ENCODE results near the gene PRKCH. TPM values are rescaled to one million over a fixed set of nuclear protein-coding genes. Genes with fewer than 3 reads are reported as not detected.

Gene PRKCH
- total RNA-seq, 1 experiment from 2014 or later = 18.3 TPM

DNA sequence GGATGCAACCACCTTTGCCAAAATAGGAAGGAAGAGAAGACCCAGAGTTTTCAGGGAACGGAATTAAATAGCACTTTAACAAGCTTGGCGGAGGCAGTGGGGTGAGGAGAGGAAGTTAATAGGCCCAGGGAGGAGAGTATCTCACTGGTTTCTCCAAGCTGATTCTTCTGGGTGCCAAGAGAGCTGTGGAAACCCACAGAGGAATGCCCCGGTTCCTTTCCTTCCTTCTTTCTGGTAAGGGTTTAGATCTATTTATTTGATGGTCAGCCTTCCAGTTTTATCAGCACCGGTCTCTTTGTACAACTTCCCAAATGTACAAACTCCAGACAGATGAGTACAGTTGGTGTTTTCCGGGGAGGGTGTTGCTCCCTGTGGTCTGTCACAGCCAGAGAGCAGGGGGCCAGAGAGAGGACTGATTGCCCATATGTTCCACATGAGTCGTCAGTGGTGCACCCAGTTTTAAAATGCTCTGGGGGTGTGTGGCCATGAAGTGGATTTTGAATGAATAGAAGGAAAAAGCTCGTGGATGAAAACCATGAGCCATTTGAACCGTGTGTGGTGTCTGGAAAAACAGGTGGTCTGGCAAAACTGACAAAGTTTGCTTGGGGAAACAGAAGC lies 26.6 kb downstream of the PRKCH start:
- Mint-ChIP-seq H3K27me3 (ENCODE audit: insufficient read depth, unreplicated experiment) (no peaks in the 10 kb centered on the region), H3K9me3 (ENCODE audit: unreplicated experiment) (no peaks in the 10 kb centered on the region), H3K27ac (ENCODE audit: unreplicated experiment) (no peak overlapping the region), H3K36me3 (ENCODE audit: insufficient read depth, unreplicated experiment) (no peaks in the 10 kb centered on the region), H3K4me3 (ENCODE audit: unreplicated experiment) (no peak overlapping the region), H3K4me1 (ENCODE audit: low read depth, unreplicated experiment) (peaks cover 4% of the 10 kb centered on the region)
- no peak for DNase-seq
- TF ChIP-seq, protein P1, sequence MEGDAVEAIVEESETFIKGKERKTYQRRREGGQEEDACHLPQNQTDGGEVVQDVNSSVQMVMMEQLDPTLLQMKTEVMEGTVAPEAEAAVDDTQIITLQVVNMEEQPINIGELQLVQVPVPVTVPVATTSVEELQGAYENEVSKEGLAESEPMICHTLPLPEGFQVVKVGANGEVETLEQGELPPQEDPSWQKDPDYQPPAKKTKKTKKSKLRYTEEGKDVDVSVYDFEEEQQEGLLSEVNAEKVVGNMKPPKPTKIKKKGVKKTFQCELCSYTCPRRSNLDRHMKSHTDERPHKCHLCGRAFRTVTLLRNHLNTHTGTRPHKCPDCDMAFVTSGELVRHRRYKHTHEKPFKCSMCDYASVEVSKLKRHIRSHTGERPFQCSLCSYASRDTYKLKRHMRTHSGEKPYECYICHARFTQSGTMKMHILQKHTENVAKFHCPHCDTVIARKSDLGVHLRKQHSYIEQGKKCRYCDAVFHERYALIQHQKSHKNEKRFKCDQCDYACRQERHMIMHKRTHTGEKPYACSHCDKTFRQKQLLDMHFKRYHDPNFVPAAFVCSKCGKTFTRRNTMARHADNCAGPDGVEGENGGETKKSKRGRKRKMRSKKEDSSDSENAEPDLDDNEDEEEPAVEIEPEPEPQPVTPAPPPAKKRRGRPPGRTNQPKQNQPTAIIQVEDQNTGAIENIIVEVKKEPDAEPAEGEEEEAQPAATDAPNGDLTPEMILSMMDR (IDR thresholded peaks at IDR 0.05; ENCODE audit: insufficient read depth in 1 of 2, low read depth in 1 of 2, low read length in 1 of 2, severe bottlenecking in 1 of 2, unreplicated experiment in 1 of 2) = no peak
- intact Hi-C loops (cut with micrococcal nuclease; ENCODE audit: unreplicated experiment) = no loop called here
- Histone ChIP-seq H3K27me3 (replicated peaks; ENCODE audit: control insufficient read depth, insufficient read depth, low read length) (no peaks in the 10 kb centered on the region), H3K36me3 (ENCODE audit: control insufficient read depth, insufficient read depth, low read length) (no peaks in the 10 kb centered on the region), H3K4me3 (ENCODE audit: low read depth, low read length) (no peak overlapping the region), H3K4me1 (no peaks in the 10 kb centered on the region), H3K9me3 (no peaks in the 10 kb centered on the region)
- POLR2A ChIA-PET = no interaction called here
- CTCF ChIA-PET = no interaction called here
- no TSS peak for BruUV-seq (replicated peaks)

- TF ChIP-seq, protein P1 (IDR thresholded peaks at IDR 0.05; ENCODE audit: insufficient read depth in 1 of 2, low read depth in 1 of 2, low read length in 1 of 2, severe bottlenecking in 1 of 2, unreplicated experiment in 1 of 2) = no peak
- H3K36me3 Mint-ChIP-seq (ENCODE audit: insufficient read depth, unreplicated experiment) = peaks cover under 1% of the 10 kb centered on the region
- no peaks in the 10 kb centered on the region for H3K27me3 Mint-ChIP-seq (ENCODE audit: insufficient read depth, unreplicated experiment)
- H3K9me3 Mint-ChIP-seq (ENCODE audit: unreplicated experiment) = no peaks in the 10 kb centered on the region
- H3K36me3 ChIP-seq (ENCODE audit: control insufficient read depth, insufficient read depth, low read length) = no peaks in the 10 kb centered on the region
- ChIA-PET CTCF (no interaction called here), POLR2A (interaction anchor here (0.8 kb wide), 1 partner anchor 29 kb away, joined by 3 read pairs; the partner anchor contains the start of gene PRKCH)
- no peaks in the 10 kb centered on the region for H3K9me3 ChIP-seq
- H3K4me3 Mint-ChIP-seq (ENCODE audit: unreplicated experiment) = no peak overlapping the region
- H3K4me1 ChIP-seq = no peaks in the 10 kb centered on the region; the same call in 1 of the 2 replicates
- no peak for DNase-seq
- BruUV-seq (replicated peaks) = no TSS peak
- H3K4me1 Mint-ChIP-seq (ENCODE audit: low read depth, unreplicated experiment) = peaks cover 6% of the 10 kb centered on the region
- no peaks in the 10 kb centered on the region for H3K27me3 ChIP-seq (replicated peaks; ENCODE audit: control insufficient read depth, insufficient read depth, low read length)
- H3K4me3 ChIP-seq (ENCODE audit: low read depth, low read length) = no peak overlapping the region
- H3K27ac Mint-ChIP-seq (ENCODE audit: unreplicated experiment) = no peak overlapping the region
- intact Hi-C loops (cut with micrococcal nuclease; ENCODE audit: unreplicated experiment) = no loop called here
Measured at GRCh38 chr14:61350427-61351270, 29.3 kb downstream of the PRKCH start.

DNA sequence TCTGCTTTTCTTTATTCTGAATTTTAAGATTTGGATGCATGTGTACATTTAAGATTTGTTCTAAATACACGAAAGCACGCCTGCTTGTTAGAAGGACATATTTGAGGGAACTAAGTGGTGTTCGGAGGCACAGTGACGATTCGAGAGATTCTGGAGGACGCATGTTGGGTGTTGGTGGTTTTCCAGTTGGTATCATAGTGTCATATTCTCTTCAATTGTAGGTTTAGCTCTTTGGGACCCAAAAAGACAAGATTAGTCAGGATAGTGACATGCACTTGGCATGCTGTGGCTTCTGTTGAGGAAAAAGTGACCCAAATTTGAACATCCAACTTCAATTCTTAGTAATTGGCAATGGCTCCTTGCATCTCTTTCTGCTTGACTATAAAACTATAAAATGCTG lies 30.1 kb downstream of the PRKCH start:
- Mint-ChIP-seq H3K27ac (ENCODE audit: unreplicated experiment) (no peak overlapping the region), H3K9me3 (ENCODE audit: unreplicated experiment) (no peaks in the 10 kb centered on the region), H3K36me3 (ENCODE audit: insufficient read depth, unreplicated experiment) (peaks cover 6% of the 10 kb centered on the region), H3K27me3 (ENCODE audit: insufficient read depth, unreplicated experiment) (no peaks in the 10 kb centered on the region), H3K4me1 (ENCODE audit: low read depth, unreplicated experiment) (peaks cover 14% of the 10 kb centered on the region), H3K4me3 (ENCODE audit: unreplicated experiment) (no peak overlapping the region)
- DNase-seq = no peak
- Histone ChIP-seq H3K4me1 (peaks cover 5% of the 10 kb centered on the region), H3K9me3 (no peaks in the 10 kb centered on the region), H3K4me3 (ENCODE audit: low read depth, low read length) (no peak overlapping the region), H3K36me3 (ENCODE audit: control insufficient read depth, insufficient read depth, low read length) (no peaks in the 10 kb centered on the region), H3K27me3 (replicated peaks; ENCODE audit: control insufficient read depth, insufficient read depth, low read length) (no peaks in the 10 kb centered on the region)
- intact Hi-C loops (cut with micrococcal nuclease; ENCODE audit: unreplicated experiment) = no loop called here
- ChIA-PET POLR2A (no interaction called here), CTCF (no interaction called here)
- BruUV-seq (replicated peaks) = no TSS peak
- TF ChIP-seq, protein P1 (IDR thresholded peaks at IDR 0.05; ENCODE audit: insufficient read depth in 1 of 2, low read depth in 1 of 2, low read length in 1 of 2, severe bottlenecking in 1 of 2, unreplicated experiment in 1 of 2) = no peak
